GM12874 (cell line): ENCODE data around the gene MARCHF10.

Experiments
- TF ChIP-seq, protein P1 (sequence below): IDR thresholded peaks from 2 replicates; pipeline ENCODE4 v1.5.1; 2011; ENCODE audit warnings: low read depth, mild to moderate bottlenecking, control low read depth, low read length, moderate library complexity; ENCODE audit not compliant: insufficient read depth

Gene MARCHF10

DNA sequence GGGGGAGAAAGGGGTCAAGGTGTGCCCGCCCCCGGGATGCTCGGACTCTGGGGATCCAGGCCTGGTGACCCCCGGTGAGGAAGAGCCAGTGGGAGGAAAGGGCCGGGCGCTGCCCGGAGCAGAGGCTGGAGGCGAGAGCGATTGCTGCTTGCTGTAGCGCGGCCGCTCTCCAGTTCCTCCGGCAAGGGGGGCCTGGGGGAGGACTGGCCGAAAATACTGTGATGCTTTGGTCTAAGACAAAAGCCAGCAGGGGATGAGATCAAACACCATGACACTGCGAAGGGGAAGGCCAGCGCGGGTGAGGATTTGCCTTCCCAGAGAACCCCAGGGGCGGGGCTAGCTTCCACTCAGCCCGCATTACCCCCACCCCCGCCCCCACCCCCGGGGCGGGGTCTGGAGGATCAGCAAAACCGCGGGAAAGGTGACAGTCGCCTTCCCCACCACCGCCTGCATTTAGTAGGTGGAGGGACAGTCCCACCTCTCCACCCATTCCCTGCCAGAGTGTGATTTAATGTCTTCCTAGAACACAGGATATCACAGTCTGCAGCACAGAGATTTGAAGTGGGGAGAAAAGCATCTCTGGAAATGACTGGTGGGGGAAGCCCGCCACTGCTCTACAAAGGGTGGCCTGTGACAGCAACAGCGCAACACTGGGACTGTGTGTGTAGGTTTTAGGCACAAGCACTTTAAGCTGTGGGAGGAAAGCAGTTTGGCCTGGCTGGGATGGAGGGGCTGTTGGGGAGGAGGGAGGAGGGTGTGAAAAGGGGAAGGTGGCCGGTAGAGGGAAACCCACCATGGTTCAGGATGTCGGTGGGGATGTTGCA lies 154.9 kb downstream of the MARCHF10 start:
- TF ChIP-seq, protein P1, sequence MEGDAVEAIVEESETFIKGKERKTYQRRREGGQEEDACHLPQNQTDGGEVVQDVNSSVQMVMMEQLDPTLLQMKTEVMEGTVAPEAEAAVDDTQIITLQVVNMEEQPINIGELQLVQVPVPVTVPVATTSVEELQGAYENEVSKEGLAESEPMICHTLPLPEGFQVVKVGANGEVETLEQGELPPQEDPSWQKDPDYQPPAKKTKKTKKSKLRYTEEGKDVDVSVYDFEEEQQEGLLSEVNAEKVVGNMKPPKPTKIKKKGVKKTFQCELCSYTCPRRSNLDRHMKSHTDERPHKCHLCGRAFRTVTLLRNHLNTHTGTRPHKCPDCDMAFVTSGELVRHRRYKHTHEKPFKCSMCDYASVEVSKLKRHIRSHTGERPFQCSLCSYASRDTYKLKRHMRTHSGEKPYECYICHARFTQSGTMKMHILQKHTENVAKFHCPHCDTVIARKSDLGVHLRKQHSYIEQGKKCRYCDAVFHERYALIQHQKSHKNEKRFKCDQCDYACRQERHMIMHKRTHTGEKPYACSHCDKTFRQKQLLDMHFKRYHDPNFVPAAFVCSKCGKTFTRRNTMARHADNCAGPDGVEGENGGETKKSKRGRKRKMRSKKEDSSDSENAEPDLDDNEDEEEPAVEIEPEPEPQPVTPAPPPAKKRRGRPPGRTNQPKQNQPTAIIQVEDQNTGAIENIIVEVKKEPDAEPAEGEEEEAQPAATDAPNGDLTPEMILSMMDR = no peak

DNA sequence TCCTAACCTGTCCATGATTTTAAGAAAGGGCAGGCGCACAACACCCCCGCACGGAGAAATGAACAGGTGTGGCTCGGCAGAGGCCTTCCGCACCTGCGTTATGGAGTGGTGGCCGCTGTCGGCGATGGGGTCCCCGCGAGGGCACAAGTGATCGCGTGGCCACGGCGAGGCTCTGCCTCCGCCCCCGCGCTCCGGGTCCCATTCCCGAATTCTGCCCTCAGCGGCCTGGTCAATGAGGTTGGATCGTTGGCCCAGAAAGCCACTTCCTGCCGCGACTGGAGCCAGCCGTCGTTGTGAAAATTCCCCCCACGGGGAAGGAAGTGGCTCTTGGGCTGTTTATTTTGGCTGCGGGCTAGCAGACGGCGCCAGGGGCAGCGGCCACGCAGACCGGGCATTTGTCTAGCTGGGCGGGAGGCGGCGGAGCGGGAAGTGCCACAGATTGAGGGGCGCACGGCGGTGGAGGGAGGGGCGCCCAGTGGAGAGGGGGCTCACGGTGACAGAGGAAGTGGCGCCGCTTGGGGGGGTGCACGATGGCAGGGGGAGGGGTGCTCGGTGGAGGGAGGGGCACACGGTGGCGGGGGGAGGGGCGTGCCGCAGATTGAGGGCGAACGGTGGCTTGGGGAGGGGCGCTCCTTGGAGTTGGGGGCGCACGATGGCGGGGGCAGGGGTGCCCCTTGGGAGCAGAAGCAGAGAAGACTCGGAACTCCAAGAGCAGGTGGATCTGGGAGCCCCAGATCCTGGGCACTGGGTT lies 155.7 kb downstream of the MARCHF10 start:
- TF ChIP-seq, protein P1 = no peak
